Fibroblast of villous mesenchyme (primary cell): ENCODE data around the gene URM1. TPM values are rescaled to one million over a fixed set of nuclear protein-coding genes. Genes with fewer than 3 reads are reported as not detected.

Experiments
- DNase-seq: peaks from one replicate; pipeline ENCODE4 v3.0.0-alpha.2; 2010; ENCODE audit warnings: low read depth
- H3K4me3 ChIP-seq: 2 replicates; pipeline ENCODE4 v1.5.1; 2011; ENCODE audit warnings: low read depth, mild to moderate bottlenecking, low read length
- CTCF ChIP-seq: IDR thresholded peaks from 2 replicates; pipeline ENCODE4 v1.5.1; 2012; ENCODE audit warnings: low read depth, mild to moderate bottlenecking, low read length; ENCODE audit not compliant: insufficient read depth
- total RNA-seq: library from RNA; depleted of rRNA; stranded (reverse); fragments of >200 nt; gene quantifications from 2 replicates; pipeline ENCODE4 v1.2.3, GENCODE V29; 2012

The URM1 gene
- total RNA-seq, 1 donor: 29.8 TPM

- no peak overlapping the region for H3K4me3 ChIP-seq
- TF ChIP-seq CTCF: no peak
- peak; percentile 67 for DNase-seq
Measured at GRCh38 chr9:128372784-128373183, 1.6 kb downstream of the URM1 start.

- no peak overlapping the region for H3K4me3 ChIP-seq
- no peak for DNase-seq
Measured at GRCh38 chr9:128374221-128374675, 3.1 kb downstream of the URM1 start.

GRCh38 chr9:128375865-128376264, 4.7 kb downstream of the URM1 start:
- TF ChIP-seq CTCF: no peak
- no peak overlapping the region for H3K4me3 ChIP-seq
- DNase-seq: no peak

More at GRCh38 chr9:128374221-128374675, 3.1 kb downstream of the URM1 start:
- no peak for TF ChIP-seq CTCF

GRCh38 chr9:128382261-128382660, 11.1 kb downstream of the URM1 start:
- TF ChIP-seq CTCF: no peak
- H3K4me3 ChIP-seq: no peak overlapping the region
- no peak for DNase-seq

GRCh38 chr9:128383007-128383753, 12.0 kb downstream of the URM1 start:
- DNase-seq: no peak
- no peak for TF ChIP-seq CTCF

GRCh38 chr9:128383791-128384190, 12.6 kb downstream of the URM1 start:
- TF ChIP-seq CTCF: no peak
- no peak for DNase-seq
- H3K4me3 ChIP-seq: no peak overlapping the region

More at GRCh38 chr9:128383007-128383753, 12.0 kb downstream of the URM1 start:
- no peak overlapping the region for H3K4me3 ChIP-seq
